IPS-18a (cell line): ENCODE data around the gene MYO7B.

Experiments
- H3K27ac ChIP-seq: one replicate; pipeline ENCODE4 v1.5.1; 2013; ENCODE audit warnings: low read length
- H3K27me3 ChIP-seq: one replicate; pipeline ENCODE4 v1.6.1; 2013; ENCODE audit warnings: mild to moderate bottlenecking, low read length; ENCODE audit not compliant: control insufficient read depth, insufficient read depth
- H3K36me3 ChIP-seq: one replicate; pipeline ENCODE4 v1.6.1; 2013; ENCODE audit warnings: low read depth, low read length; ENCODE audit not compliant: control insufficient read depth
- H3K4me1 ChIP-seq: one replicate; pipeline ENCODE4 v1.6.1; 2013; ENCODE audit warnings: low read depth, low read length; ENCODE audit not compliant: control insufficient read depth
- H3K4me3 ChIP-seq: one replicate; pipeline ENCODE4 v1.5.1; 2013; ENCODE audit warnings: low read length
- H3K9ac ChIP-seq: one replicate; pipeline ENCODE4 v1.6.1; 2013; ENCODE audit warnings: mild to moderate bottlenecking, low read length, moderate library complexity
- H3K9me3 ChIP-seq: one replicate; pipeline ENCODE4 v1.6.1; 2013; ENCODE audit warnings: low read depth, low read length; ENCODE audit not compliant: control insufficient read depth

The MYO7B gene

DNA sequence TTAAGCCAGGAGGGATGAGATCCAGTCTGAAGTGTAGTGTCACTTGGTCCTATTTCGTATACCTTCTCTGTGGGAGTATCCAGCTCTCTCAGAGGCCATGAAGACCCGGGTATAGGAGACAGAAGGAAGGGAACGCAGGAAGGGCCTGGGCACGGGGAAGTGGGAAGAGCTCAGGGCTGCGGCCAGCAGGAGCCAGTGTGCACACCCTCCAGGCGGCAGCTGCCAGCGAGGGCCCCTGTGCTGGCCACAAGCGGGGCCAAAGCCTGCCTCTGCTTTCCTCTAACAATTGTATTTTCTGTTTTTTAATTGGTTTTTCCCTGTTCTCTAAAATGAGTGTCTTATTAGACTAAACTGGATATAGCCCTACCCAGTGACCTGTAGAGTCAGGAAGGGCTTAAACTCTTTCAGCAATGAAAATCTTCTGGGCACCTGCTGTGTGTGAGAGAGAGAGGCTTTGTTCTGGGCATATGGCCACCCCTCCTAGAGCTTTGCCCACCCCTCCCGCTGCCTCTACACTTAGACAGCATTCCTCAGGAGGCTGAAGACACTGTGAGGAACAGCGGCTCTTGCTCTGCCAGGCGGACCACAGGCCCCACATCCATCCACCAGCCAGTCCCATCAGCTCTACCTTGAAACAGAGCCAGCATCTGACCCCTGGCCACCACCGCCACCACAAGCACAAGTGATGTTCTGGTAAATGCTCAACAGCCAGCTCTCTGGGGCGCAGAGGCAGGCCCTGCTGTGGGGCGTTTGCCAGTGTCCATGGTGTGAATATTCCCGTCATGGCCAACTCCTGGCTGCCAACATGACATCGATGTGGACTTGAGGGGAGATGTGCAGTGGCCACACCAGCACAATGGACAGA lies 120.0 kb downstream of the MYO7B start:
- Histone ChIP-seq H3K4me1 (no peaks in the 10 kb centered on the region), H3K36me3 (no peaks in the 10 kb centered on the region), H3K4me3 (no peak overlapping the region), H3K9me3 (no peaks in the 10 kb centered on the region), H3K27me3 (no peaks in the 10 kb centered on the region), H3K27ac (no peak overlapping the region), H3K9ac (no peak overlapping the region)

DNA sequence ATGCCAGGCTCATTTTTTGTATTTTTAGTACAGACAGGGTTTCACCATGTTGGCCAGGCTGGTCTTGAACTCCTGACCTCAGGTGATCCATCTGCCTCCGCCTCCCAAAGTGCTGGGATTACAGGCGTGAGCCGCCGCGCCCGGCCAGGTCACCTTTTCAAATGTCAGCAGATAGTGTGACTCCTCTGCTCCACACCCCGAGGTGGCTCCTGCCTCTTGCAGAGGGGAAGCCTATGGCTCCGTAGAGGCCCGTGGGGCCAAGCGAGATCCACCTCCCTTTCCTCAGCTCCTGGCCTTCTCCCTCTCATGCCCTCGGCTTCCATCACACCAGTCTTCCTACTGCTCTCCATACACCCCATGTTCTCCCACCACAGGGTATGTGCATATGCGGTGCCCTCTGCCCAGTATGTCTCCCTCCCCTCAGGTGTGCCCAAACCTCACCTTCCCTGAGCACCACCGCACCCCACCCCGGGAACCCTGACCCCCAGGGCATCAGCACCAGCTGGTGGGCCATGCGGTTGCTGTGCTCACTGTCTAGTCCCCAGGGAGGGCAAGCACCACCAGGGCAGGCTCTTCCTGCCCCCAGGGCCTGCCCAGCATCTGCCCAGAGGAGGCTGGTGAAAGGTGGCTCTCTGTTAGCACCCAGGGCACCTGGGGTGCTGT lies 121.2 kb downstream of the MYO7B start:
- Histone ChIP-seq H3K9me3 (no peaks in the 10 kb centered on the region), H3K4me1 (no peaks in the 10 kb centered on the region), H3K27me3 (no peaks in the 10 kb centered on the region), H3K27ac (no peak overlapping the region), H3K9ac (no peak overlapping the region), H3K36me3 (no peaks in the 10 kb centered on the region), H3K4me3 (no peak overlapping the region)

DNA sequence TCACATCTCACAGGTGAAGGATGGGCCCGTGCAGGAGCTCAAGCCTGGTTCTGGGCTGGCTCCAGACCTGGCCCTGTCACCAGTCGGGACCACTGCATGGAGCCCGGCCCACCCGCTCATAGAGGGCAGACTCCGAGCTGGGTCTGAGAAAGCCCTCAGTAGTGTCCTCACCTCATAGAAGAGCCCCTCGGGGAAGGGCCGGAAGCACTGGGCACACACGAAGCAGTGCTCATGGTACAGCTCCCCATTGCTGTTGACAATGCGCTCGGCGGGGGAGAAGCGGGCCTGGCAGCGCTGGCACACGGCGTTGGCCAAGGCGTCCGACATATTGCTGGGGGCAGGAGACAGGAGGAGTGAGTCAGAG lies 121.7 kb downstream of the MYO7B start:
- no peak overlapping the region for H3K27ac ChIP-seq

DNA sequence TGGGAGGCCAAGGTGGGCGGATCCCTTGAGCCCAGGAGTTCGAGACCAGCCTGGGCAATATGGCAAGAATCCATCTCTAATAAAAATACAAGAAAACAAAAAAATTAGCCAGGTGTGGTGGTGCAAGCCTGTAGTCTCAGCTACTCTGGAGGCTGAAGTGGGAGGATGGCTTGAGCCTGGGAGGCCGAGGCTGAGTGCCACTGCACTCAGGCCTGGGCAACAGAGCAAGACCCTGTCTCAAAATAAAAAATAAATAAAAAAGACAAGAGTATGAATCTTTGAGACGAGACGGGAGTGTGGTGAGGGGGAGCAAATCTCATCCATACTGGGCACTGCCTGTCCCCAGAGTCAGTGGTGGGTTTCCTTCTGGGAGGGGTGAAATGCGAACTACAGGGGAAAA lies 122.7 kb downstream of the MYO7B start:
- H3K36me3 ChIP-seq = no peaks in the 10 kb centered on the region
- no peak overlapping the region for H3K9ac ChIP-seq
- no peak overlapping the region for H3K4me3 ChIP-seq
- no peaks in the 10 kb centered on the region for H3K4me1 ChIP-seq
- peaks cover 4% of the 10 kb centered on the region for H3K27me3 ChIP-seq
- no peak overlapping the region for H3K27ac ChIP-seq
- H3K9me3 ChIP-seq = no peaks in the 10 kb centered on the region

More for the DNA sequence above, 121.7 kb downstream of the MYO7B start:
- Histone ChIP-seq H3K36me3 (no peaks in the 10 kb centered on the region), H3K4me3 (no peak overlapping the region), H3K4me1 (no peaks in the 10 kb centered on the region), H3K27me3 (no peaks in the 10 kb centered on the region), H3K9ac (no peak overlapping the region), H3K9me3 (no peaks in the 10 kb centered on the region)

DNA sequence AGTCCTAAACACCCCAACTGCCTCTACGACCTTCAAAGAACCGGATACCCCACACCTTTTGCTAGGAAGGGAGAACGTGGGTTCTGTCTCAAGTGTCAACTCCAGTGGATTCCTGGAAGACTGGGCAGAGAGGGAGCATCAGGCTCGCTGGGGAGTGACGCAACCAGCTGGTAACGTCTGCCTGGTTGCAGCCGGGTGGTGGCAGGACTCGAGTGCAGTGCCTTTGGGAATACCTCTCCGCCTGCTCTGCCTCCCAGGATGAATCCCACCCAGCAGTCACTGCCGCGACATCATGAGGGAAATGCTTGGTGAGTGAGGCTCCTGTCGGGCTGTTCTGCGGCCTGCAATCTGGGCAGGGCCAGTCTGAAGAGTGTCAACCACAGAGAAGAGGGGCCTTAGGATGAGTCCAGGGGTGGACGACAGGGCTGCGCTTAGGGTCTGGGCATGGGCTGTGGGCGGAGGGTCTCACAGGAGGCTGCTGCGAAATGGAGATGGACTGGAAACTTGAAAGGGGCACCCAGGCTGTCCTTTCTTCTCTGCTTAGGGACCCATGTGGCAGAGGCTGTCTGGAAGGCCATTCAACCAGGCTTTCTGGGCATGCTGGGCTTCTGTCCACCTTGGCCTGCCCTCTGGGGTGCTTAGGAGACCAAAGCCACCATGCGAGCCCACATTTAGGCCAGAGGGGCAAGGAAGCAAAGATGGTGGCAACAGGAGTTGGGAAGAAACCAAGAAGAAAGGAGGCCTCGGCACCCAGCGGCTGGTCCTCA lies 123.3 kb downstream of the MYO7B start:
- Histone ChIP-seq H3K27me3 (peaks cover 11% of the 10 kb centered on the region), H3K36me3 (no peaks in the 10 kb centered on the region), H3K9ac (no peak overlapping the region), H3K4me3 (no peak overlapping the region), H3K27ac (no peak overlapping the region), H3K9me3 (no peaks in the 10 kb centered on the region), H3K4me1 (no peaks in the 10 kb centered on the region)

DNA sequence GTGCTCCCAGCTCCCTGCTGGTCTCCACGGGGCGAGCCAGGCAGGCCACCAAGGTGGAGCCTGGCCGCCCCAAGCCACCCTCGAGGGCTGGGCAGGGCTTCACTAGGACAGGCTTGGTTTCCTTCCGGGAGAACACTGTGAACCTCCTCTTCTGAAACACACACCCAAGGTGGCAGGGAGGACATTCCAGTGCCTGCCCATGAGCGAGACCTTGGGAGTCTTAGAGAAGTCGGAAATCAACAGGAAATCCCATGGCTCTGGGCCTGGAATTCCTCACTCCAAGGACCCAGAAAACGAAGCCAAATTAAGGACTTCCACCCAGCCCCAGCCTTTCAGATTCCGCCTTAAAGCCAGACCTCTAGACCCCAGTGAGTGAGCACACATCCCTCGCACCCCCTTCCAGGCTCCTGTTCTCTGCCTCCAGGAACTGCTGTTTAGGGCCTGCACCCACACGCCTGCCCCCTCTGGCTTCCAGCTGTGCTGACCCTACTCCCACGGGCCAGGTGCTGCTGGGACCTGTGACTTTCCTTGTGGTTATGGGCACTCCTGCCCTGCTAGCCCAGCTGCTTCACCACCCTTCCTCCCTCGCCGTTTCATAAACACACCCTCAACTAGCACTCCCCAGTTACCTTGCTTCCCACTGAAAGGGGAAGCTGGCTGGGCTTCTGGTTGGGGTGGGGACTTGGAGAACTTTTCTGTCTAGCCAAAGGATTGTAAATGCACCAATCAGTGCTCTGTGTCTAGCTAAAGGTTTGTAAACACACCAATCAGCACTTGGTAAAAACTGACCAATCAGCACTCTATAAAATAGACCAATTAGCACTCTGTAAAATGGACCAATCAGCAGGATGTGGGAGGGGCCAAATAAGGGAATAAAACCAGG lies 124.2 kb downstream of the MYO7B start:
- Histone ChIP-seq H3K9ac (no peak overlapping the region), H3K36me3 (no peaks in the 10 kb centered on the region), H3K27ac (no peak overlapping the region), H3K27me3 (peaks cover 19% of the 10 kb centered on the region), H3K4me1 (peaks cover 3% of the 10 kb centered on the region), H3K9me3 (no peaks in the 10 kb centered on the region), H3K4me3 (no peak overlapping the region)

DNA sequence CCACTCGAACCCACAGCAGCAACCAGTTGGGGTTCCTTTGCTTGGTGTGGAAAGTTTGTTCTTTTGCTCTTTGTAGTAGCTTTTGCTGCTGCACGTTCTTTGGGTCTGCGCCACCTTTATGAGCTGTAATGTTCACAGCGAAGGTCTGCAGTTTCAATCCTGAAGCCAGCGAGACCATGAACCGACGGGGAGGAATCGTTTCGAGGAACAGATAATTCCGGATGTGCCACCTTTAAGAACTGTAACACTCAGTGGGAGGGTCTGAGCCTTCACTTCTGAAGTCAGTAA lies 124.8 kb downstream of the MYO7B start:
- no peaks in the 10 kb centered on the region for H3K36me3 ChIP-seq
- no peak overlapping the region for H3K4me3 ChIP-seq
- H3K27ac ChIP-seq = no peak overlapping the region
- peaks cover 25% of the 10 kb centered on the region for H3K27me3 ChIP-seq
- peaks cover 3% of the 10 kb centered on the region for H3K4me1 ChIP-seq
- no peak overlapping the region for H3K9ac ChIP-seq
- no peaks in the 10 kb centered on the region for H3K9me3 ChIP-seq

DNA sequence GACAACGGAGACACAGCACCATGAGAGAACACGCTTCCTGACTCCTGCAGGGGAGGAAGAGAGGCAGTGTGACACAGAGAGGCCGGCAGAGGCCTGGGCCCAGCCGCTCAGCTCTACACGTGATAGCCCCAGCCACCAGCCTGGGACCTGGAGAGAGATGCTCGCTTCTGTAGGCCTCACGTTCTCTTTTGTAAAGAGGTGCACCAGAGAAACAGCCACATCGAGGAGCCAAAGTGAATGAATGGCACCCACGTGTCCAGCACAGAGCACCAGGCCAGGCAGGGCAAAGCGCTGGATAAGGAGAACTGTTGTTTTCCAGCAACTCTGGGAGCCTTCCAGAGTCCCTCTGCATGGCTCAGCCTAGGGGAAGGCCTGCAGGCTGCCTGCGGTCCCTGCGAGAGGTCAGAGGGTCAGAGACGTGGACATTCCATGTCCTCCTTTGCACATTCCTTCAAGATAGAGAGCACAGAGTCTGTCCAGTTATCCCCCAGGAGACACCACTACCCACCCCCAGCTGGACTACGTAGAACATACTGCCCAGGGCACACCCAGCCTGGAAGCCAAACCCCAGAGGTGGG lies 125.7 kb downstream of the MYO7B start:
- Histone ChIP-seq H3K4me1 (peaks cover 3% of the 10 kb centered on the region), H3K36me3 (no peaks in the 10 kb centered on the region), H3K27ac (no peak overlapping the region), H3K27me3 (peaks cover 34% of the 10 kb centered on the region), H3K9ac (no peak overlapping the region), H3K9me3 (no peaks in the 10 kb centered on the region), H3K4me3 (no peak overlapping the region)

DNA sequence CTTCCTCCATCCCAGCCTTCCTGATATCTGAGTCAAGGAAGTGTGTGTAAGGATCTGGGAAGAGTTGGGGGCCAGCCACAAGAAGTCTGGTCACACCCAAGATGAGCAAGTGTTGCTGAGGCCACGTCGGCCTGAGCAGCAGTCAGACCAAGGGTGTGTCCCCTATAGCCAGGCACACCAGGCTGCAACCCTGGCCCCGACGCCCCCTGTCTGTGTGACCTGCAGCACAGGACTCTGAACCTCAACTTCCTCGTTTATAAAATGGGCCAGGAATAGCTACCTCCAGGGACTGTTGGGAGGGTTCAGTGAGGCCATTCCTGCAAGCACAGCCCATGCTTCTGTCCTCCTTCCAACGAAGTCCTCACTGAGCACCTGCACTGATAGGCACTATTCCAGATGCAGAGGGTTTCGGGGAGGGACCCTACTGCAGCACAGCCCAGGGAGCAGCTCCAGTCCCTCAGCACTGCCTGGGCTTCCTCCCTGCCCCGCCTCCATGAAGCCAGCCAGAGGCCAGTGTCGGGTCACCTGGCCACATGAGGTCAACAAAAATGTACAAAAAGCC lies 126.5 kb downstream of the MYO7B start:
- H3K4me3 ChIP-seq = no peak overlapping the region
- H3K27ac ChIP-seq = no peak overlapping the region
- no peak overlapping the region for H3K9ac ChIP-seq
- no peaks in the 10 kb centered on the region for H3K36me3 ChIP-seq
- H3K27me3 ChIP-seq = peaks cover 43% of the 10 kb centered on the region
- H3K9me3 ChIP-seq = no peaks in the 10 kb centered on the region
- H3K4me1 ChIP-seq = peaks cover 3% of the 10 kb centered on the region

DNA sequence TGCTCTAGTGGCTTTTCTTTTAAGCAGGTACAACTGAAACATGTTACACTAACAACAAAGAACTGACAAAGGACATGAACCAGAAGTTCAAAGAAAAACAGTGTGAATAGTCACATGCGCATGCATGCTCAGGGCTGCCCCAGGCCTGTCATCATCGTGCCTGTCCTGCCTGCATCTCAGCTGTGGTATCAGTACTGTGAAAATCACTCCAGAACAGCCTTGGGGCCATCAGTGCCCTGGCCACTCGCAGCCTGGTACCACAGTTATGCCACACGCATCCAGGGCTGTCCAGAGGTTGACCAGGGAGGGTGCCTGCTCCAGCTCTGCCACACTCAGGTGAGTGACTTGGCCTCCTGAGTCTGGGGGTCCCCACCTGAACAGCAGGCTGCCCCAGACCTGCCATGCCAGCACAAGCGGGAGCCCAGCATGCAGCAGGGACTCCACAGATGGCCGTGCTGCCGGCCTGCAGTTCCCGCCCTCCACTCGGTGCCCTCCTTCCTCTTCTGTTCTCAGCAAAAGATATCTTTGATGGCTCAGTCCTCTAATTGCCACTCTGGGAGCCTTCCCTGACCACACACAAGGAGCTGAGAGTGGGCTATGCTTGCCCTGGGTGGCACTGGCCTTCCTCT lies 127.6 kb downstream of the MYO7B start:
- H3K4me3 ChIP-seq = no peak overlapping the region
- peaks cover 44% of the 10 kb centered on the region for H3K27me3 ChIP-seq
- H3K36me3 ChIP-seq = no peaks in the 10 kb centered on the region
- H3K9ac ChIP-seq = no peak overlapping the region
- peaks cover 3% of the 10 kb centered on the region for H3K4me1 ChIP-seq
- H3K9me3 ChIP-seq = no peaks in the 10 kb centered on the region
- no peak overlapping the region for H3K27ac ChIP-seq
